ENCODE data around the gene KLHL21. TPM values are rescaled to one million over a fixed set of nuclear protein-coding genes. Genes with fewer than 3 reads are reported as not detected.

Gene KLHL21
- total and polyA plus RNA-seq, 9 of the 15 experiments (the other 6 are each of a cell fraction or from before 2014, with no cell fraction given), result 2.1 to 42.1 (median 17.5) TPM

- TF ChIP-seq RAD21 (CRISPR knock-in tag; conservative IDR thresholded peaks at IDR 0.05 in 1 of 2, IDR thresholded peaks at IDR 0.05 in 1 of 2) (peak in 1 of 2 experiments; percentile 47; a peak in 2 of 4 replicates), TBP (optimal IDR thresholded peaks at IDR 0.05; ENCODE audit: low read depth, low read length) (no peak), CBX5 (IDR thresholded peaks at IDR 0.05; ENCODE audit: borderline replicate concordance, low read depth) (no peak), CTCF (IDR thresholded peaks at IDR 0.05 in 2 of 3, conservative IDR thresholded peaks at IDR 0.05 in 1 of 3; ENCODE audit: insufficient read depth in 2 of 3, low read depth in 1 of 3, low read length in 3 of 3) (peak; percentile 59 to 69 (median 67)), GTF2A2 (tag; IDR thresholded peaks at IDR 0.05) (no peak), CREM (IDR thresholded peaks at IDR 0.05; ENCODE audit: low read depth) (peak; percentile 71), ZNF511 (CRISPR knock-in tag; IDR thresholded peaks at IDR 0.05) (peak; percentile 76), E2F6 (IDR thresholded peaks at IDR 0.05; ENCODE audit: borderline replicate concordance in 1 of 2, extremely low read depth in 1 of 2, insufficient read depth in 1 of 2, insufficient read length in 1 of 2, low read depth in 1 of 2, low read length in 1 of 2, poor library complexity in 1 of 2, severe bottlenecking in 1 of 2) (peak in 1 of 2 experiments; percentile 37), PATZ1 (CRISPR knock-in tag; IDR thresholded peaks at IDR 0.05; ENCODE audit: borderline replicate concordance) (peak; percentile 31; the same call in 1 of the 2 replicates), DEAF1 (CRISPR knock-in tag; IDR thresholded peaks at IDR 0.05) (no peak), RFX7 (CRISPR knock-in tag; IDR thresholded peaks at IDR 0.05) (no peak)
Measured at GRCh38 chr1:6580593-6581409, 21.9 kb downstream of the KLHL21 start (continued).
